ENCODE measurements around the gene ATRIP. TPM values are rescaled to one million over a fixed set of nuclear protein-coding genes. Genes with fewer than 3 reads are reported as not detected.

Gene ATRIP
- polyA plus RNA-seq, 3 donors, result 1.8 to 4.7 (median 2.8) TPM

- H3K4me2 ChIP-seq (replicated peaks; ENCODE audit: extremely low read depth, low read length, poor library complexity, severe bottlenecking), result no peak overlapping the region
- H4K20me1 ChIP-seq (ENCODE audit: insufficient read depth, low read length), result no peaks in the 10 kb centered on the region
- H3K27ac Mint-ChIP-seq, result peak overlapping the region in 1 of 7 donors; percentile 33
- H3K9me3 ChIP-seq (replicated peaks in 1 of 2; ENCODE audit: control insufficient read depth in 1 of 2, insufficient read depth in 1 of 2, low read length in 2 of 2), result no peaks in the 10 kb centered on the region
- DNase-seq, result peak; percentile 77 to 85 (median 79)
- no peak overlapping the region for H3K4me3 ChIP-seq (replicated peaks in 1 of 3; ENCODE audit: low read depth in 2 of 3, low read length in 3 of 3)
- H3K27me3 ChIP-seq (ENCODE audit: control insufficient read depth in 2 of 2, insufficient read depth in 2 of 2, low read length in 2 of 2), result no peaks in the 10 kb centered on the region
- peaks cover 12 to 29% of the 10 kb centered on the region in 2 donors for H3K36me3 ChIP-seq (replicated peaks in 1 of 2; ENCODE audit: control insufficient read depth in 1 of 2, insufficient read depth in 2 of 2, low read length in 2 of 2)
- peaks cover 24 to 32% of the 10 kb centered on the region in 2 donors for H3K36me3 Mint-ChIP-seq
- H3K27ac ChIP-seq (ENCODE audit: low read depth in 1 of 2, low read length in 2 of 2), result peak overlapping the region; percentile 11 to 42
- peaks cover 15 to 28% of the 10 kb centered on the region in 2 donors for H3K4me1 ChIP-seq (ENCODE audit: control insufficient read depth in 1 of 2, insufficient read depth in 2 of 2, low read length in 2 of 2)
- peak overlapping the region; percentile 66 for H2AFZ ChIP-seq (ENCODE audit: insufficient read depth, low read depth, low read length, poor library complexity, severe bottlenecking)
- H3K4me1 Mint-ChIP-seq, result peaks cover 29% of the 10 kb centered on the region
- peaks cover 0 to 2% (median 1%) of the 10 kb centered on the region in 3 donors for H3K27me3 Mint-ChIP-seq (ENCODE audit: low read depth in 3 of 3)
- TF ChIP-seq, protein P1, sequence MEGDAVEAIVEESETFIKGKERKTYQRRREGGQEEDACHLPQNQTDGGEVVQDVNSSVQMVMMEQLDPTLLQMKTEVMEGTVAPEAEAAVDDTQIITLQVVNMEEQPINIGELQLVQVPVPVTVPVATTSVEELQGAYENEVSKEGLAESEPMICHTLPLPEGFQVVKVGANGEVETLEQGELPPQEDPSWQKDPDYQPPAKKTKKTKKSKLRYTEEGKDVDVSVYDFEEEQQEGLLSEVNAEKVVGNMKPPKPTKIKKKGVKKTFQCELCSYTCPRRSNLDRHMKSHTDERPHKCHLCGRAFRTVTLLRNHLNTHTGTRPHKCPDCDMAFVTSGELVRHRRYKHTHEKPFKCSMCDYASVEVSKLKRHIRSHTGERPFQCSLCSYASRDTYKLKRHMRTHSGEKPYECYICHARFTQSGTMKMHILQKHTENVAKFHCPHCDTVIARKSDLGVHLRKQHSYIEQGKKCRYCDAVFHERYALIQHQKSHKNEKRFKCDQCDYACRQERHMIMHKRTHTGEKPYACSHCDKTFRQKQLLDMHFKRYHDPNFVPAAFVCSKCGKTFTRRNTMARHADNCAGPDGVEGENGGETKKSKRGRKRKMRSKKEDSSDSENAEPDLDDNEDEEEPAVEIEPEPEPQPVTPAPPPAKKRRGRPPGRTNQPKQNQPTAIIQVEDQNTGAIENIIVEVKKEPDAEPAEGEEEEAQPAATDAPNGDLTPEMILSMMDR (IDR thresholded peaks at IDR 0.05), result peak; percentile 99
- no peaks in the 10 kb centered on the region for H3K9me3 Mint-ChIP-seq
- H3K4me3 Mint-ChIP-seq, result no peak overlapping the region
- intact Hi-C loops (cut with micrococcal nuclease), result loop anchor here (1.0 to 10.0 kb wide), 5 partner anchors 34 to 241 kb away; no protein-coding TSS in a partner anchor
- WGBS (ENCODE audit: insufficient coverage), result 50% methylated on average over 5 of the region's 7 CpGs
- peaks cover 27% of the 10 kb centered on the region for H3K79me2 ChIP-seq (ENCODE audit: insufficient read depth, low read length)
- no peak overlapping the region for H3K9ac ChIP-seq (ENCODE audit: insufficient read depth, low read length, poor library complexity, severe bottlenecking)
Measured at GRCh38 chr3:48435774-48436476, 10.6 kb upstream of the ATRIP start.

- Histone ChIP-seq H2AFZ (ENCODE audit: insufficient read depth, low read depth, low read length, poor library complexity, severe bottlenecking) (peak overlapping the region; percentile 66), H3K79me2 (ENCODE audit: insufficient read depth, low read length) (peaks cover 32% of the 10 kb centered on the region), H3K9ac (ENCODE audit: insufficient read depth, low read length, poor library complexity, severe bottlenecking) (no peak overlapping the region), H3K27me3 (ENCODE audit: control insufficient read depth in 2 of 2, insufficient read depth in 2 of 2, low read length in 2 of 2) (no peaks in the 10 kb centered on the region), H3K27ac (ENCODE audit: low read depth in 1 of 2, low read length in 2 of 2) (peak overlapping the region; percentile 11 to 42), H3K4me3 (replicated peaks in 1 of 3; ENCODE audit: low read depth in 2 of 3, low read length in 3 of 3) (no peak overlapping the region), H3K4me2 (replicated peaks; ENCODE audit: extremely low read depth, low read length, poor library complexity, severe bottlenecking) (no peak overlapping the region), H3K9me3 (replicated peaks in 1 of 2; ENCODE audit: control insufficient read depth in 1 of 2, insufficient read depth in 1 of 2, low read length in 2 of 2) (no peaks in the 10 kb centered on the region), H3K36me3 (replicated peaks in 1 of 2; ENCODE audit: control insufficient read depth in 1 of 2, insufficient read depth in 2 of 2, low read length in 2 of 2) (peaks cover 12 to 29% of the 10 kb centered on the region in 2 donors), H3K4me1 (ENCODE audit: control insufficient read depth in 1 of 2, insufficient read depth in 2 of 2, low read length in 2 of 2) (peaks cover 20 to 33% of the 10 kb centered on the region in 2 donors), H4K20me1 (ENCODE audit: insufficient read depth, low read length) (no peaks in the 10 kb centered on the region)
- TF ChIP-seq, protein P1 (IDR thresholded peaks at IDR 0.05), result no peak
- Mint-ChIP-seq H3K27me3 (ENCODE audit: low read depth in 3 of 3) (peaks cover 0 to 1% (median 0%) of the 10 kb centered on the region in 3 donors), H3K9me3 (no peaks in the 10 kb centered on the region), H3K4me3 (no peak overlapping the region), H3K36me3 (peaks cover 25 to 30% of the 10 kb centered on the region in 2 donors), H3K4me1 (peaks cover 34% of the 10 kb centered on the region), H3K27ac (no peak overlapping the region)
- no peak for DNase-seq
- WGBS (ENCODE audit: insufficient coverage), result 91% methylated on average over 1 of the region's 1 CpG
- intact Hi-C loops (cut with micrococcal nuclease), result loop anchor here (1.0 to 10.0 kb wide), 5 partner anchors 34 to 242 kb away; no protein-coding TSS in a partner anchor
Measured at GRCh38 chr3:48436477-48436787, 10.1 kb upstream of the ATRIP start.
